GM08714 (cell line): ENCODE data around the gene FBN3.
"Not testable (repeated sequence)": the region's sequence is repeated elsewhere in the genome, so short reads cannot be mapped to it uniquely, and the experiment has no call there.

ENCODE experiments used
- H3K4me3 ChIP-seq: fragments of 200-500 bp; sonication (Bioruptor generic); 2 replicates; pipeline ENCODE4 v1.5.1; 2014; ENCODE audit warnings: mild to moderate bottlenecking, low read length, inconsistent platforms
- ZNF274 ChIP-seq: IDR thresholded peaks from 2 replicates; pipeline ENCODE4 v1.6.1; 2012; ENCODE audit warnings: mild to moderate bottlenecking, low read depth, low read length

Gene FBN3

DNA sequence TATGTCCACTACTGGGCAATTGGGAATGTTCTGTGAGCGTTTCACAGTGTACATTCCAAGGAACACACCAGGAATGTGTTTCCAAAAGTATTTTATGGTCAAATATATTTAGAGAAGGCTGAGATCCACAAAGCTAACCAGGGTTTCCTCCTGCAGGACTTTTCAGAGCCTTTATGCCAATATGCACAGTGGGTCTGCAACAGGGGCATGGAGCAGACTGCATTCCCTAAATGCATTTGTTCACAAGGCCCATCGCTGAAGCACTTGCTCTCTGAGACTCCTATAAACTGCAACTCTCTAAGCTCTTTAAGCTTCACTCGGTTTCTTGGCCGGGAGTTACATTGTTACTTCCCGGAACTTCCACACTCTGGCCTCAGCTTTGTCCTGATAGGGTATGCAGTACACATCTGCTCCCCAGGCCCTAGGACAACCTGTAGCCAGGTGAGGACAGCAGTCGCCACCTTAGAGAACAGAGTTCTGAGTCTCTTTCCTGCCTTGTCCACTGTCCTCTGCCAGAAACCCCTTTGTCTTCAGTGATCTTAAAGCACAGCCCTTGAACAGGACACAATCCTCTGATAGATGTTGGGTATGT, 33.5 kb downstream of the FBN3 start:
- no peak overlapping the region for H3K4me3 ChIP-seq
- no peak for TF ChIP-seq ZNF274

DNA sequence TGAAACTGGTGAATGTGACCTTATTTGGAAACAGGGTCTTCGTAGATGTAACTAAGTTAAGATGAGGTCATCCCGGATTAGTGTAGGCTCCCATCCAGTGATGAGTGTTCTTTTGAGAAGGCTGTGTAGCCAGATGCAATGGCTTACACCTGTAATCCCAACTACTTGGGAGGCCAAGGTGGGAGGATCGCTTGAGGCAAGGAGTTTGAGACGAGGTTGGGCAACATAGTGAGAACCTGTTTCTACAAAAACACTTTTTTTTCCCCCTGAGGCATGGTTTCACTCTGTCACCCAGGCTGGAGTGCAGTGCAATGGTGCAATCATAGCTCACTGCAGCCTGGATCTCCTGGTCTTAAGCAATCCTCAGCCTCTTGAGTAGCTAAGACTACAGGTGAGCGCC, 36.4 kb downstream of the FBN3 start:
- no peak for TF ChIP-seq ZNF274
- H3K4me3 ChIP-seq, result no peak overlapping the region

DNA sequence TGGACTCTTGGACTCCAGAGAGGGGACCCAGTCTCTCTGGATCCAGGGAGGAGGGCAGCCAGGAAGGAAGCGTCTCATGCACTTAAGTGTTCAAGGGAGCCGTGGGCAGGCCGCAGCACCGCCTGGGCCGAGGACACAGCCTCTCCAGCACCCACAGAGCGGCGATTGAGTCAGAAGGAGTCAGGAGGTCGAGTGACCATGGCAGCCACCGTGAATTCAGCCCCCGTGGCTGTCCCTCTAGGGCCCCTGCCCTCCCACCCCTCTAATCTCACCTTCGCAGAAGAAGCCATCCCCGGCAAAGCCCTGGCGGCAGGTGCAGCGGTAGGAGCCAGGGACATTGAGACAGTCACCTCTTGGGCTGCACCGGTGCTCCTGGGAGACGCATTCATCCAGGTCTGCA, 38.0 kb downstream of the FBN3 start:
- H3K4me3 ChIP-seq, result no peak overlapping the region
- no peak for TF ChIP-seq ZNF274

DNA sequence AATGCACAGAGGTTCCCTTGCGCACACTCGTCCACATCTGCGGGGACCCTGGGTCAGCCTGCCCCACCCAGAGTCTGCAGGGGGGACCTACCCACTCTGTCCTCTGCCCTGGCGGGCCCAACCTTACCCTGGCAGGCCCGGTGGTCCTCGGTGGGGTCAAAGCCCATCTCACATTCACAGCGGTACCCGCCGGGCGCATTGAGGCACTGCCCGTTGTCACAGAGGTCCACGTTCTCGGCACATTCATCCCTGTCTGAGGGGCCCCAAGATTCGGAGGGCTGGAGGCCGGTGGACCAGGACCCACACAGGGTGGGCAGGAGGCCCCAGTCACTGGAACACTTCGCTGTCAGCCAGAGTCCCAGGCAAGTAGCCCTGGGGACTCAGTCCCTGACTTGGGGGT, 38.5 kb downstream of the FBN3 start:
- H3K4me3 ChIP-seq, result no peak overlapping the region
- no peak for TF ChIP-seq ZNF274

DNA sequence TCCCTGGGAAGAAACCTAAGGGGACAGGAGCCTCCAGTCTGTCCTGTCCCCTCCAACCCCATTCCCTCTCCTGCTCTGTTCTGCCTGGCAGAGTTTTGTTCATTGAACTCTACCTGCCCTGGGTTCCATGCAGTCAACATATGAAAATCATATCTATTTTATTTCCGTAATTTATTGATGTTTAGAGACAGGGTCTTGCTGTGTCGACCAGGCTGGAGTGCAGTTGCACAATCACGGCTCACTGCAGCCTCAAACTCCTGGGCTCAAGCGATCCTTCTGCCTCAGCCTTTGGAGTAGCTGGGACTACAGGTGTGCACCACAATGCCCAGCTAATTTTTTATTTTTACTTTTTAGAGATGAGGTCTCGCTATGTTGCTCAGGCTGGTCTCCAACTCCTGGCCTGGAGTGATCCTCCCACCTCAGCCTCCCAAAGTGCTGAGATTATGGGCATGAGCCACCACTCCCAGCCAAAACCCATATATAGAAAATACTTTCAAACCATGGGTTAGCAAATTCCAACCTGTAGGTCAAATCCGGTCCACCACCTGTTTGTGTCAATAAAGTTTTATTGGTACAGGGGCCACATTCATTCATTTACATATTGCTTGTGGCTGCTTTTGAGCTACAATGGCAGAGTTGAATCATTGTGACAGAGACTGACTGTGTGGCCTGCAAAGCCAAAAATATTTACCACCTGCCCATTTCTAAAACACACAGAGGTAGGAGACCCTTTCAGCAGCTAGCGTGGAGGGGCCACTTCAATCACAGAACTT, 39.3 kb downstream of the FBN3 start:
- H3K4me3 ChIP-seq, result no peak overlapping the region
- no peak for TF ChIP-seq ZNF274

DNA sequence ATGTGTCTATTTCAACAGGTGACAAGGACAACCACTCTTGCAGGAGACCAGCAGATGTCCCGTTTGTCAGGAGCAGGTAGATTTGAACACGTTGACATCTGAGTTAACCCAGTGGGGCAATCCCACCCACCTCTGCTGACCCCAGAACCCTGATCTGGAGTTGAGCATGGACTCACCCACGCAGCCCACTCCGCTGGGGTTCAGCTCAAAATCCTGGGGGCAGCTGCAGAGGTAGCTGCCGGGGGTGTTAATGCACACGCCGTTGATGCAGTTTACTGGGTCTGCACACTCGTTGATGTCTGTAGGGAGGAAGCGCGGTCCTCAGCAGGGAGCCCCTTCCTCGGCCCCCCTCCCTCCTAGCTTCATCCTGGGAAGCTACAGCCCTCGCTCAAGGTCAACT, 39.9 kb downstream of the FBN3 start:
- no peak overlapping the region for H3K4me3 ChIP-seq

DNA sequence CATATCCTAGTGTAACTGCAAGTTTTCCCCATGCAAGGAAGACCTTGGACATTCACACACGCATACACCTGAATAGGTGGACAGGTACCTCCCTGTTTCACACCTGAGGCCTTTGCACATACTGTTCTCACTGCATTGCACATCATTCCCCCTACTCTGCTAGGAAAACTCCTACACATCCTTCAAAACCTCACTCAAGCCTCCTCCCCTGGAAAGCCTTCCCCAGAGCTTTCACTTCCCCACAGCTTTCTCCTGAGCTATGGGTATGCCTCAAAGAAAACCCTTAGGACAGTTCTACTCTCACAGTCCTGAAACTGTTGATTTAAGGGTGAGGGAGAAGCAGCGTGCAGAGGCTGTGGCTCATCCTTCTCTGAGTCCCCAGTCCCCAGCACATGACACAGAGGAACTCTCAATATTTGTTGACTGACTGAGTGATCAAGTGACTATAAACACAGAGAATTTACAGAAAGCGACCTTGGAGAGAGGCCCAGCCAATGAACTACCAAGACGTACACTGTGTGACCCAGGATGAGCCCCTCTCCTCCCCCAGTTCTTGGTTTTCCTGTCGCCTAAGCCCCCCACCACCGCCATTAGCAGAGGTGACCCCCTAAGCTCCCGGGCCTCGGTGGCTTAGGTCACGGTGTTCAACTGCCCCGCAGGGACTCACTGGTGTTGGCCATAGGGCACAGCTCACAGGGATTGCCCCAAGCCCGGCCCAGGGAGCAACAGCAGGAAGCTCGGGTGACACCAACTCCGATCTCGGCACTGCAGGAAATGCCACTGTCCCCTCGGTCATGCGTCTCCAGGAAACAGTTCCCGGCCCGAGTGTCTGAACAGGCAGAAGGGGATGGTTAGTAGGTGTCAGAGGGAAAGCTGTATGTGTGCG, 40.6 kb downstream of the FBN3 start:
- H3K4me3 ChIP-seq, result no peak overlapping the region
- TF ChIP-seq ZNF274, result no peak

More for the DNA sequence above, 39.9 kb downstream of the FBN3 start:
- no peak for TF ChIP-seq ZNF274

DNA sequence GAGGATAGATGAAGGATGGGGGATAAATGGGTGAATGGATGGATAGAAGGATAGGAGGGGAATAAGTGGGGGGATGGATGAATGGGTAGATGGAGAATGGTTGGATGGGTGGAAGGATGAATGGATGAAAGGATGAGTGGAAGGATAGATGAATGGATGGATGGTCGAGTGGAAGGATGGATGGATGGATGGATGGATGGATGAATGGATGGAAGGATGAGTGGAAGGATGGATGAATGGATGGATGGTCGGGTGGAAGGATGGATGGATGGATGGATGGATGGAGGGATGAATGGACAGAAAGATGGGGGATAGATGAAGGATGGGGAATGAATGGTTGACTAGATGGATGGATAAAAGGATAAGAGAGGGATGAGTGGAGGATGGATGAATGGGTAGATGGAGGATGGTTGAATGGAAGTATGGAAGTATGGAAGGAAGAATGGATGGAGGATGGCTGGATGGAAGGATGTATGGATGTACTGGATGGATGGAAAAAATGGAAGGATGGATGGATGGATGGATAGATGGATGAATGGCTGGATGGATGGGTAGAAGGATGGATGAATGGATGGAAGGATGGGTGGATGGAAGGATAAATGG, 42.0 kb downstream of the FBN3 start:
- H3K4me3 ChIP-seq, result no peak overlapping the region
- TF ChIP-seq ZNF274, result no peak

DNA sequence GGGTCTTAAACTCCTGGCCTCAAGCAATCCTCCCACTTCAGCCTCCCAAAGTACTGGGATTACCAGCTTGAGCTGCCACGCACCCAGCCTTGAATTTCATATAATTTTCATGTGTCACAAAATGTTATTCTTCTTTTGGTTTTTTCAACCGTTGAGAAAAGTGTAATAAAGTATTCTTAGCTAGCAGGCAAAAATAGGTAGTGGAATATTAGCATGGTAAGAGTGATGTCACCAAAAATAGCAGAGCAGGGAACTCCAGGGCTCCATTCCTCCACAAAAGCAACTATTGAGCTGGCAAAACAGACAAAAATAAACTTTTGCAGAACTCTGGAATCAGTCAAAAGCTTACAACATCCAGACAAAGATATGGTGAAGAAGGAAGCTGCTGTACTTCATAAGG, 43.9 kb downstream of the FBN3 start:
- H3K4me3 ChIP-seq, result no peak overlapping the region
- no peak for TF ChIP-seq ZNF274

DNA sequence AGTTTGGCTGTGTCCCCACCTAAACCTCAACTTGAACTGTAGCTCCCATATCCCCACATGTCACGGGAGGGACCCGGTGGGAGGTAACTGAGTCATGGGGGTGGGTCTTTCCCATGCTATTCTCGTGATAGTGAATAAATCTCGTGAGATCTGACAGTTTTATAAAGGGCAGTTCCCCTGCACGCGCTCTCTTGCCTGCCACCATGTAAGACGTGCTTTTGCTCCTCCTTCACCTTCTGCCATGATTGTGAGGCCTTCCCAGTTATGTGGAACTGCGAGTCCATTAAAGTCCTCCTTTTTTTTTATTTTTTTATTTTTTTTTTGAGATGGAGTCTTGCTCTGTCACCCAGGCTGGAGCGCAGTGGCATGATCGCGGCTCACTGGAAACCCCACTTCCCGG, 47.5 kb downstream of the FBN3 start:
- not testable (repeated sequence) for H3K4me3 ChIP-seq

DNA sequence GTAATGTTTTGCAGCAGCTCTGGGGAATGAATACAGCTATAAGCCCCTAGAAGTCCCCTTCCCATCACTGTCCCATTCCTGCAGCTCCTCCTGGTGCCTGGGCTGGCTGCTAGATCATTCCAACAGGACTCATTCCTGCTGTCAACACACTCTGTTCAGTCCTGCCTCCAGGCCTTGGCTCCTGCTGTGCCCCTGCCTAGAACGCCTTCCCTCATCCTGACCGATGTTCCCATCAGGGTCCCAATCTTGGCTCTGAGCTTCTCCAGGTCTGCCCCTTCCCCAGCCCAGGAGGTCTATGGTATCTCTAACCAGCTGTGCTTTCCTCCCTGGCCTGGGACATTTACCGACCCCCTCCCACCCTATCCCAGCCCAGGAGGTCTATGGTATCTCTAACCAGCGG, 48.1 kb downstream of the FBN3 start:
- no peak overlapping the region for H3K4me3 ChIP-seq
- TF ChIP-seq ZNF274, result no peak

DNA sequence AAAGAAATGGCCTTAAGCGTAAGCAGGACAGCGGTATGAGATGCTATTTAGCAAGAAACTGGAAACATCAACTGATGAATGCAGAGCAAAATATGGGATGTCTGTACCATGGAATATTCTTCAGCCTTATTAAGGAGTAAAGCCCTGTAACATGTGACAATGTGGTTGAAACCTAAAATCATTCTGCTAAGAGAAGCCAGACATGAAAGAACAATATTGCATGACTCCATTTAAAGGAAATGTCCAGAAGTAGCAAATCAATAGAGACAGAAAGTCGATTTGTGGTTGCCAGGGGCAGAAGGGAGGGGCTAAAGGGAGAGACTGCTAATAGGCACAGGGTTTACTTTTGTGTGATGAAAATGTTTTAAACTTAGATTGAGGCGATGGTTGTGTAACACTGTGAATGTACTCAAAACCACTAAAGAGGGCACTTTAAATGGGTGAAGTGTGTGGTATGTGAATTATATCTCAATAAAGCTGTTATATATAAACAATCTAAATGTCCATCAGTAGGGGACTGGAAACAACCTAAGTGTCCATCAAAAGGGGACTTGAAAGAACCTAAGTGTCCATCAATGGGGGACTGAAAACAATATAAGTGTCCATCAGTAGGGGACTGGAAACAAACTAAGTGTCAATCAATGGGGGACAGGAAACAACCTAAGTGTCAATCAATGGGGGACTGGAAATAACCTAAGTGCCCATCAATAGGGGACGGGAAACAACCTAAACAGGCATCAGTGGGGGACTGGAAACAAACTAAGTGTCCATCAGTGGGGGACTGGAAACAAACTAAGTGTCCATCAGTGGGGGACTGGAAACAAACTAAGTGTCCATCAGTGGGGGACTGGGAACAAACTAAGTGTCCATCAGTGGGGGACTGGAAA, 51.5 kb downstream of the FBN3 start:
- no peak for TF ChIP-seq ZNF274
- H3K4me3 ChIP-seq, result no peak overlapping the region

DNA sequence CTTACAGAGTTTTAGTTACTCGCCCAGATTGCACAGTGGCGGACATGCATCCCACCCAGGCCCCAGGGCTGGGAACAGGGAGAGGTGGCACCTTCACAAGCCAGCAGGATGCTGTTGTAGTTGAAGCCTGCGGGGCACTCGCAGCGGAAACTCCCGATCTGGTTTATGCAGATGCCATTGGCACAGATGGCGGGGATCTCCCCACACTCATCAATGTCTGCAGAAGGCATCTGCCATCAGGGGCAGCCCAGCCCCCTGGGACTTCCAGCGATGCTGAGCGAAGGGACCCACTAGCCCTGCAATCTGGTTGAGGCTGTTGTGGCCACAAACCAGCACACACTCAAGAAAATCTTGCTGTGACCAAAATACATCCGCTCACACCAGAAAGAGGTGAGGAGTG, 52.2 kb downstream of the FBN3 start:
- TF ChIP-seq ZNF274, result no peak
- no peak overlapping the region for H3K4me3 ChIP-seq

DNA sequence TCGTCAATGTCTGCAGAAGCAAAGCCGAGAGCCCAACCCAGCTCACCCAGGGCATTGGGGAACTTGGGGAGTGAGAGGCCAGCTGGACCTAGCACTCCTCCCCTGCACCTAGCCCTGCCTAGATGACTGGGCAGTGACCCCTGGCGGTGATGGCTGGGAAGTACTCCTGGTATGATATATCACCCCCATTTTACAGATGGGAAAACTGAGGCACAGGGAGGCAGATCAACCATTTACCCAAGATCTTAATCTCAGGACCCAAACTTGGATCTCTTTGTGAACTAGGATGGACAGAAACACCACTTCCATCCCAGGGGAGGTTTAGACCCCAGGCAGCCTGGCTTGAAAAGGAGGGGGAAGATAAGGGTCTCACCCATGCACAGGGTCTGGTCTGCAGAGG, 53.3 kb downstream of the FBN3 start:
- TF ChIP-seq ZNF274, result no peak
- H3K4me3 ChIP-seq, result no peak overlapping the region
